SKM-1 treated with dmso at 0.1 percent for 144 hours (cell line): ENCODE results near the gene HOXC10.

Experiments
- DNase-seq: peaks from one replicate; lab custom pipeline; 2025; ENCODE audit not compliant: unreplicated experiment; lab: John Stamatoyannopoulos, UW

Gene HOXC10

DNA sequence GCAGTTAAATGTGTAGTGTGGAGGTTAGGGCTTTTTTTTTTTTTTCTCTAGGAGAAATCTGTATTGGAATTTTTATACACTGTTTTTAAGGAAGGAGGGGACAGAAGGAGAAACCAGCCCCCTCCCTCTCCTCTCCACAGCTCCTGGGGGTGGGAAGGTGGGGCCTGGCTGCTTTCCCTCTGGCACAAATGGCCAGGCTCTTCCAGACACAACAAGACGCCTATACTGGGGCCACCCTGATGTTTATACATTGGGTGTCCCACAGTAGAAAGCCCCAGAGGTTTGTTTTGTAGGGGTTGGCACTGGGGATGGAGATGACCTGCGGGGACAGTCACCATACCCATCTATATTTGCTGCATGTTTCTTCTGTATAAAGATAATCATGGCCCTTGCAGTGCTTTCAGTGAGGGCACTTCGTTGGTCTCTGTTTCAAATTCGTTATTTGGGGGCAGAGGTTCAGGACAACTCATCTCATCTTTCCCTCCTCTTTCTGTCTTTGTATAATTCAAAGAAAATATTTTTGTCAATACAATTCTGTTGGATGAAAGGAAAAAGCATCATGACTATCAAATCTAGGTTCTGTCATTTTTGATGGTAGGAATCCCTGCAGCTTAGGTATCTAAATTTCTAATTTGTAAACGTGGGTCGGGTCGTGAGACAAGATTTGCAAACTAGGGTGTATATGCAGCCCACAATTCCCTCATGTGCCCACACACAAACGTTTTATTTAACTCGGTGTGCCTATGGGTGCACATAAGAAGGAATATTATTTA lies 7.9 kb upstream of the HOXC10 start:
- DNase-seq, result no peak

DNA sequence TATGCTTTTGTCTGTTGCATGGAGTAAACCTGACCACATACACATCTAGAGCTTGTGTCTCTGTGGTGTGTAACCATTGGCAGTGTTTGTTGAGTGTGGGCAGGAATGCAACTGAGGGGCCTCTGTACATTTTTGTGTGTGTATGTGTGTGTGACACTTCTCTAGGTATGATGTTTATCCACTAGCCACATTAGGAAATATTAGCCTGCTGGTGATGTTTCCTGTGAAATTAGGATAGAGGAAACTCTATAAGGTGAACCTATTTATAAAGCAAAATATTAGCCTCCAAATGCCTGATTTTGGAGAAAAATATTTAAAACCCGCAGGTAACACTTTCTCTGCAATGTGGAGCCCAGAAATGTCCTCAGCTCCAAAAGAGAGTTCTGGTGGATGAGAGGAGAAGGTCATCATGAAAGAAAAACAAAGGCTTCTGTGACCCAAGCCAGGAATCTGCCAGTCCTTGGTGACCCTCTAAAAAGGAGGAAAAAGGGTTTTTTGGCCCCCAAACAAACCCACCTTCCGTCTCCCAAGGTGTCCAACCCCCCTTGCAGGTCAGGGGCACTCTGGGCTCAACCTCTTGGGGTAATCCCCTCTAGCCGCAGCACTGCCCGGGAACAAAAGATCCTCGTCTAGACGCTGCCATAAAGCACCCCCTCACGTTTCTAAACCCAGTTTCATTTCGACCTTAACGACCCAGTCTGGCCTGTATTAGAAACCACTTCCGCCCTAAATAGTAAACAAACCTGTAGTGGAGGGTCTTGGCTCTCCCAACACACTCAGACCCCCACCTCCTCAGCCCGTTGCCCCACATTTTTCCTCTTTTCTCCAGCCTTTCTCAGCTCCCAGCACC lies 7.1 kb upstream of the HOXC10 start:
- DNase-seq, result no peak

DNA sequence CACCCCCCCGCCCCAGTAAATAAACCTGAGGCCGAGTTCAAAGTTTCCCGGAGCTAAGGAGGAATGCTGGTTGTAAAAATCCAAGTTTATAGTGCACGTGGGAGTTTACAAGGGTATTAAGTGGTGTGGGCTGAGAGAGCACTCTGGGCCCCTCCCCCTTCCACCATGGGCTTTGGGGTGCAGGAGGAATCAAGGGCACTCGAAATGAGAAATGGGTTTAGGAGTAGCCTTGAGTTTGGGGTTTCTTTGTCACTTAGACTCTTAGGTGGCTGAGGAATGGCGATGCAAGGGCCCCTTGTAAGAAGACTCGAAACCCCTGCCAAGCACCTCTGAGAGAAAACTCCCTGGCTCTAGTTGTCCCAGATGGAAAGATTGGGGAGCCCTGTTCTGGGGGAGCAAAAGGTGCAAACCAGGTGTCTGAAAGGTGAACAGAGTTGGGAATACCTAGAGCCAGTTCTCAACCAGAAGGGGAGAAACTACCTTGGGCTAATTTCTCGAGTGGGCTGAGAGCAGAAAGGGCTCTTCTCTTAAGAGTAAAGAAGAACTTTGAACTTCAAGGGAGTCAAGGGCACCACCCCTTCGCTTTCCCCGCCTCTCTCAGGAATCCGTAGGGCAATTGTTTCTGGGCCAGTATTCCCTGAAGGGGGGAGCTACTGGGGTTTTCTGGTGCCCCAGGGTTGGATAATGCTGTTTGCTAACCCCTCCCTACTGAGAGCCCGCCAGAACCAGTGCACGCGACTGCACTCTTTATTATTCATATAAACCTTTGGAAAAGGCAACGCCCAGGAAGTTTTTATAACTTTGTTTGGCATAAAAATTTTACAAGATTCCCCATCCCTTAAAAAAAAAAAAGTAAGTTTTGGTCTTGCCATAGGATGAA lies 6.2 kb upstream of the HOXC10 start:
- no peak for DNase-seq

DNA sequence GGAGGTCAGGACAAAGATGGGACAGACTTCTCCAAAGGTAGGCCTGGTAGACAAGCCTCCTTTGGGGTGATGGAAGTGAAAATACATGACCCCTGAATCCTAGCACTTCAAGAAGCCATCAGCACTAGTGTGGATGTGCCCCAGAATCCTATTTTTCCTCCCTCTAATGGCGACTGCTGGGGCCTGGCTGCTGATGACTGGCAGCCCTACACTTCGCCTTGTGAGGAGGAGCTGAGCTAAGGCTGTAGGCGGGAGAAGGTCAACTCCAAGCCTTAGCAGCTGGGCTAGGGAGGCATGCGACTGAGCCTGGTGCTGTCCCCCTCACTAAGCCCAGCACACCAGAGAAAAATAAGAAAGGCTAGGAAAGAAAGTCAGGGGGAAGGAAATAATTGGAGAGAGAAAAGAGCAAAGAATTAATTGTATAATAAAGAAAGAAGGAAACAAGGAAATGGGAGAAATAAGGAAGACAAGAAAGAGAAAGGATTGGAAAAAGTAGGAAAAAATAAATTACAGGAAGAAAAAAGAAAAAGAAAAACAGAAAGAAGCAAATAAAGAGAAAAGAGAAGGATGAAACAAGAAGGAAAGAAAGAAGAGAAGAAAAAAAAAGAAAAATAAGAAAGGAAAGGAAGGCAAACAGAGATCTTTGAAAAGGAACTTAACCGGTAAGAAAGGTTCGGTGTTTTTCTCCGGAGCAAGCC lies 4.7 kb upstream of the HOXC10 start:
- no peak for DNase-seq

DNA sequence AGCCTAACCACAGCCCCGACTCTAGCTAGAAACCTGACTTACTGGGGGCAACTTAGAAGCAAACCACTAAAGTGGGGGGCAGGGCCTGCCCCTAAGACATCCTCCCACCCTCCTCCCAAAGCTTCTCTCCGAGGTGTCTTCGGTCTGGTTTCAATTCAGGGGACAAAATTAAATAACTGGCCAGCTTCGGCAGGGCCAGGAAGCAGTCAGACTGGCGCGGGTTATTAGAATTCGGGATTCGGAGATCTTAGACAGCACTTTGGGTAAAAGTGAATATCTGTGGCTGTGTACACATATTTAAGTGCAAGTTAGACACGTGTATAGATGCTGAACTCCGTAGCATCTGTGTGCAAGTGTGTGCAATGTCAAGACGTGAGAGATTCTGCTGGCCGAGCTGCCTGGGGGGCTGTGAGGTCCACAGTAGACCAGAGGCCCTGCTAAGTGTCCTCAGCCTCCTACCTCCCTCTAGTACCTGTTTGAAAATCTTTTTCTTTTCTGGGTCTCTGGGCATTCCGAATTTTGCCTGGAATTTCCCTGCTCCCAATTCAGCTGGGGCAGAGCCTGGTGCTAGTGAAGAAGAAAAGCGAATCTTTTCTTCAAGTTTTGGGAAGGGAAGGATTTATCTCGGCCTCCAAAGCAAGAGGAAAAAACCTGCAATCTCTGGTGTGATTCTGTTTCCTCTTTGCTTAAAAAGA lies 4.0 kb upstream of the HOXC10 start:
- no peak for DNase-seq

DNA sequence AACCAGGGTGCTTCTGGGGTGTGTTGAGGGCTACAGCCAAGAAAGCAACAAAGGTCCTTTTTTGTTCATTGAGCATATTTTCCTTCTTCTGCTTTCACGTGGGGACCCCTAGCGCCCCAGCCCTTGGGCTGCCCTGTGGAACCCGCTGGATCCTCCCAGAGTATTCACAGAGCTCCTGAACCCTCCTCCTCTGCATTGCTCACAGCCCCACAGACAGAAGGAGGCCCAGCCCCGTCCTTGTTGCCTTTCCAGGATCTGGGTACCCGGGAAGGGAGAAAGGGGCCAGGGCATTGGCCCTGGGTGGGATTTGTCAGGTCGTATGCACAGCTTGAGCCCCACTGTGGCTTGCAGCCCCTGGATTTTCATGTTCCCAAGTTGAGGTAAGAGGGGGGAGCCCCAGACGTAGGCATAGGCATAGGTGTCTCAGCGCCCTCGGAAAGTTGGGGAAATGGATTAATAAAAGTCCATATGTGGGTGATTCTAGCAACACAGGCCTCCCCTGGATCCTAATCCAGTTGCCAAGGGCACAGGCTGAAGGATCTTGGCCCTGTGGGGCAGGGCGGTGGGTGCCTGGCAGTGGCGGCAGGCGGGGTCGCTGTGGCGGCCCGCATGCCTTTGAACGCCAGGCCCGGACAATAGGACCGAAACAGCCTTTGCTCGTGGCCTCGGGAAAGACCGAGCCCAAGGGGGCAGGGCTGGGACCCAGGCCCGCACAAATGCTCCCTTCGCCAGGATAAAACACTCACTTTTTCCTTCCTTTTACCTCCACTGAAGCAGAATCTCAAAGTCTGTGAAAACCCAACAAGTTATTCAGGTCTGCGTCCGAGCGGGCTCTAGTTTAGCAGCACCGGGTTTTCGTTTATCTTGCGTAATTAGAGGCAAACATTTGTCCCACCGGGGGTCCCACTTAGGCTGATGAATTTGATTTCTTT lies 3.0 kb upstream of the HOXC10 start:
- DNase-seq, result no peak

DNA sequence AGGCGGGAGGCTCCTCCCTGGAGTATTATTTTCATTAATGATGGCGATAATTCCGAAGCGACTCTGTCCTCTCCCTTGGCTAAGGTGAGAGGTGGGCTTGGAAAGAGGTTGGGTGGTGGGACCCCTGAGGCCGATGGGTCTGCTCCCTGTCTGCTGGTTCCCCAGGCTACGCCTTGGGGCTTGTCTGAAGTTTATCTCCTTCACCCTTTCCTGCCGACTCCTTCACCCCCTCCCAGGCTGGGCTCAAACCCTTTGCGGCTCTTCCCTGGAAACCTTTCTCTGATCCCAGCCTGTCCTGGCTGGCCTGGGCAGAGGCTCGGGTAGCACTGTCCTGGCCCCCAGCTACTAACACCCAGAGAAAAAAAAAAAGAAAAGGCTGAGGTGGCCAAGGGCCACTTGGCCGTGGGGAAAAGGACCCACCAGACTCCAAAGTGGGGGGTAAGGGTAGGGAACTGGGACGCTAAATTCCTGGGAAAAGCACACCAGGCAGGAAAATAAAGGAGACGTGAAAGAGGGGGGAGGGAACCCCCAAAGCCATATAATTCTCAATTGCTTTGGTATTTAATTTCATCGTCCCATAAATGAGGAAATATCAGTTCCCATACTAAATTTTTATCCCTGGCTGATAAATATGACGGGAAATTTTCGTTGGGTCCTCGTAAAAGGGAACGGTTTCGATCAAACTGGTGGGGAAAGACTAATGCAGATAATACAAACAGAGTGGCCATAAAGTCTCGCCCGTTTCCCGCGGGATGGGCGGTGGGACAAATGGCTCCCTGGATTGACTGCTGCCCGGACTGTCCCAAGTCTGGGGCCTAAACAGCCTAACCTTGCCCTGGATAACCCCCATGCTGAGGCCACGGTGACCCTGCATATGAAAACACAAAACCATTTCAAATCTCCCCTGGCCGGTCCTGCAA lies 2.0 kb upstream of the HOXC10 start:
- no peak for DNase-seq

DNA sequence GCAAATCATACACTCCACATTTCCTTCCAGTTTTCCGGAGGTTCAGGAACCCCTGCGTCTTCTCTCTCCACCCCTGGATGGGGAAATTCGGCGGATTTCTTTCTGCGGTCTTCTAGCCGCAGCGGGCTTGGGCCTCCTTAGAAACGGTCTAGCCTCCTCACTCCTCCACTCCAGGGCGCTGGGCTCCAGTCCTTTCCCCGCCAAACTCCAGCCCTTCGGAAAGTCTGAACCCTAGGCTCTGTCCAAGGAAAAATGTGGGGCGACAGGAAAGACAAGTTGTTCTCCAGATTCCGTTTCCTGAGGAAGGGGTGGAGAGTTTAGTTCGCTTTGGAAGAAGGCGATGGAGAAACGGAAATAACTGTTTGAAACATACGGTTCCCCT lies 1.4 kb upstream of the HOXC10 start:
- DNase-seq, result no peak

DNA sequence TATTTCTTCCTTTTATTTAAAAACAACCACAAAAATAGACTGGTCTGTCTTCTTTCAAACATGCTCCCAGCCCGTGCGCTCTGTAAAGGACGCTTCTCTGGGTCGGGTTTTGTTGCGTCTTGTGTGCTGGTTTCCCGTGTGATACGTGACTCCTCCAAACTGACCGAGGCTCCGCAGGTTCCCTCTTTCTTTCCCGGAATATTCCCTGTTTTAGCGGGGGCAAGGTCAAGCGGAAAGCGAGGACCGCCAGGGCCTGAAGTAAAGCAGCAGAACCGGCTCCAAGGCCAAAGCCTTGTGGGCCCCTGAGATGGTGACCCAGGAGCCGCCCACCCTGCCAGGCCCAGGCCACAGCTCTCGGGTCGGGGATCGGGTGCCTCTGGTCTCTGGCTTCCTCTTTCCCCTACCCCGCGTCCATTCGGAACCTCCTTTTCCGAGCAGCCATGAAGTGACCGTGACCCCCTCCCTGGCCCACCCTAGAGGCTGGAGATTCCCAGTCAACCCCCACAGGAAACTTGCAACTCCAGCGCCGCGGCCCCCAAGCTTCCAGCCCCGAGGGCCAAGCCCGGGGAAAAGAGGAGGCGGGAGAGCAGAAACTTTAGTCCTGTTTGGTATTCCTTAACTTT lies 885 bp upstream of the HOXC10 start:
- DNase-seq, result no peak

DNA sequence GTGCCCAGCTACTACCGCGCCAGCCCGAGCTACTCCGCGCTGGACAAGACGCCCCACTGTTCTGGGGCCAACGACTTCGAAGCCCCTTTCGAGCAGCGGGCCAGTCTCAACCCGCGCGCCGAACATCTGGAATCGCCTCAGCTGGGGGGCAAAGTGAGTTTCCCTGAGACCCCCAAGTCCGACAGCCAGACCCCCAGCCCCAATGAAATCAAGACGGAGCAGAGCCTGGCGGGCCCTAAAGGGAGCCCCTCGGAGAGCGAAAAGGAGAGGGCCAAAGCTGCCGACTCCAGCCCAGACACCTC lies 697 bp downstream of the HOXC10 start:
- no peak for DNase-seq

DNA sequence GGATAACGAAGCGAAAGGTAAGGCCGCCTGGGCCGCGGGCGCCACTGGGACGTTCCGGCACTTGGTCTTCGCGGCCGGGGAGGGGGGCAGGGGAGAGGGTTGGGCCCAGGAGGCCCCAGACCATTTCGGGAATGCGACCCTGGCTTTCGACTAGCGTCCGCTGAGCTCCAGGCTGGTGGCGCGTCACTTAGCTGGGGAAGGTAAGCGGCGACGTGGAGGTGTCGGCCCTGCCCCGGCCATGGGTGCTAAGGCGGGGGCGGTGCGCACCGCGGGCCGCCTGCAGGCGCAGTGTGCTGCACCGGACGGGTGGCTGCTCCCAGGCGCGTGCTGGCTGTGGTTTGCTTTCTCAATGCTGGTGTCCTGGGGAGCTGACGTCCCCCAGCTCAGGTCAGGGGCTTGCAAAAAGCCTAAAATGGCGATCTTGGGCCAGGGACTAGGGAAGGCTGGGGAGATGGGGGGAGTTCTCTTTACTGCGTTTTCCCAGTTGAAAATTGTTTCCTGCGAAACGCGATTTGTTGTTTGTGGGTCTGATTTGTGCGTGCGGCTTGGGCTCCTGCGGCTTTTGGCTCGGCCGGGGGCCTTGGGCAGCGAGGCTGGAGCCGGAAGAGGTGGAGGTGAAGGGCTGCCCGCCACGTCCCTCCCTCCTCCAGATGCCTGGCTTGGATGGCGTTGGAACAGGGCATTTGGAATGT lies 1.2 kb downstream of the HOXC10 start:
- no peak for DNase-seq

DNA sequence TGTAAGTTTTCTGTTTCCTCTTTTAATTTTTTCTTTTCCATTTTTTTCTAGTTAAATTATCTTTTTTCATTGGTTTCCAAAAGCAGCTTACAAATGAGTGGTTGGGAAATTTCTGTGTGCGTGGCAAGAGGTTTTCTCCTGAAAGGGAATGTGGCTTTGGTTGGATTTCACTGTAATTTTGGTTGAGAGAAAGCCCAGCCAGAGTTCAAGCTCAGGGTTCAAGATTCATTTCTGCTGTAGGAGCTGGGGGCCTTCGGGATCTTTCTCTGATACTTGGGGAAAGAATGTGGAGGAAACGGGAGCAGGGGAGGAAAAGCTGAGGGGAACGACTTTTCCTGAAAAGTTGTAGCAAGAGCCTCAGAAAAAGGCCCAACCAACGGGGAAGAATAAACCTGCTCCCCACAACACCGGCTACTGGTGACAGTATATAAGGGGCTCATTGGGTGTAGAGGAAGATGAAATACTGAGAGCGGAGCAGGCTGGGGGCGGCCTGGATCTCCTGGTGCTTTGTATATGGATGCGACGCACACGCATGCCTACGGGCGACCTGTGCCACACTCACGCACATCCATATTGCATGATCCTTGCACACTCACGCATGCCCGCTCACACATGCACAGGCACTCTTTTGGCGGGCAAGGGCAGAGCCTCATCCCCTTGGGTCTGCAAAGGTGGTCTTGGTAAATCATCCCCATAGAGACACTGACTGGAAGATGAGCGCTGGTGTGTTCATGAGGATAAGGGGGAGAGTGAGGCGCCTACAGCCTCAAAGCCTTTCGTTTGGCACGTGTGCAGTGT lies 1.9 kb downstream of the HOXC10 start:
- DNase-seq, result no peak

DNA sequence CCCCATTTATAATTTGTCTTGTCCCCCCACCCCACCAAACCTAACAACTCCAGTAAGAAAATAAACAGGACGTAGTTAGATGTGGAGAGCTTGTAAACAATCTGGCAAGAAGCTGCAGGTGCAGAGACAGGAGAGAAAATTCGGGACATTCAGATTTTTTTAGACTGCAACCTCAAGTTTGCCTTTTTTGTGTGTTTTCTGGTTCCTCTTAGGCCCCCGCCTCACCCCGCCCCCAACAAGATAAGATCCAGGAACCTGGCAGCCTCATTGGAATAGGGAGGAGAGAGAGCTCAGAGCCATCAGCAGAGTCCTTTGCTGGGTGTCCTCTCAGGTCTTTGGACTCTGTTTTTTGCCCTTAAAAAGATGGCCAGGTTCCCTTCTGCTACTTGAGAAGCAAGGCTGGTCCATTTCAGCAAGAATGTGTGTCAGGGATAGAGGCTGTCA lies 2.9 kb downstream of the HOXC10 start:
- no peak for DNase-seq

DNA sequence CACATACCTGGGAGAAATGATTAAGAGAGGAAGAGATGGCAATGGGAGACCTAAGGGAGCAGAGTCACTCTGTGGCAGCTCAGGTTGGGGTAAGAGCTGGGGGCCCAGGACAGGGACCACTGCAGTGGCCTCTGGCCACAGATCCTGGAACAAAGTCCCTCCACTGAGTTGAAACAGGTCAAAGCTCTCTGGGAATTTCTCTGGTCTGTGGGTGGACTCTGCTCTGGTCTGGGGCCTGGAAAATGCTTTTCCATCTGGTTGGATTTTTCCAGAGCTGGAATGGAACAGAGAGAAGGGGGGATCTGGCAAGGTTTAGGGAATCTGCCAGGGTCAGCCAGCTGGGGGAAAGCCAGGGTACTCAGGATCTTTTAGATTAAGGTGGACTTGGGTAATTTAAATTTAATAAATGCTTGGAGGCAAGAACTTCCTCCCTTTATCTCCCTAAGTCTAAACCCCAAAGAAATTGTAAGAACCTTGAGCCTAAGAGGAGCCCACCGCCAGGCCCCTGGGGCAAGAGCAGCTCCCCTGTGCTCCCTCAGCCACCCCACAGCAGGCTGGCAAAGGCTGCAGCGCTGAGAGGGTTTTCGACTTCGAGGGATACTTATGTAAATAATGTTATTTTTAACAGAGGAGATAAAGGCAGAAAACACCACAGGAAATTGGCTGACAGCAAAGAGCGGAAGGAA lies 3.7 kb downstream of the HOXC10 start:
- no peak for DNase-seq

DNA sequence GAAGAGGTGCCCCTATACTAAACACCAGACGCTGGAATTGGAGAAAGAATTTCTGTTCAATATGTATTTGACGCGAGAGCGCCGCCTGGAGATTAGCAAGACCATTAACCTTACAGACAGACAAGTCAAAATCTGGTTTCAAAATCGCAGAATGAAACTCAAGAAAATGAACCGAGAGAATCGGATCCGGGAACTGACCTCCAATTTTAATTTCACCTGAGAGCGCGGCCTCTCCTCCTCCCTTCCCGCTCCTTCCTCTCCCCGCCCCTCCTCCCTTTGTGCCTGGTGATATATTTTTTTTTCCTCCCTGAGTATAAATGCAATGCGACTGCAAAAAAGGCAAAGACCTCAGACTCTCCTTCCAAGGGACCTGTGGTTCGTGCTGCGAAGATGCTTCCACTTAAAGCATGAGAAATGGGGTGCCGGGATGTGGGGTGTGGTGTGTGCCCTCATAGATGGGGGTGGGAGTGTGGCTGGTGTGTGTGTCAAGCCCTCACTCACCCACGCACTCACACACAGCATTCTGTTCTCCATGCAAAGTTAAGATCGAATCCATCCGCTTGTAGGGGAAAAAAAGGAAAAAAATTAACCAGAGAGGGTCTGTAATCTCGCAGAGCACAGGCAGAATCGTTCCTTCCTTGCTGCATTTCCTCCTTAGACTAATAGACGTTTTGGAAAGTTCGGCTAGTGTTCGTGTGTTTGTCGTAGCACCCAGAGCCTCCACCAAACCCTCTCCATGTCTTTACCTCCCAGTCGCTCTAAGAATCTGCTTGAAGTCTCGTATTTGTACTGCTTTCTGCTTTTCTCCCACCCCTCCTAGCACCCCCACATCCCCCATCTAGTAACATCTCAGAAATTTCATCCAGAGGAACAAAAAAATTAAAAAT lies 4.5 kb downstream of the HOXC10 start:
- no peak for DNase-seq
